Caco-2 (cell line): ENCODE results near the gene ATXN1. TPM values are rescaled to one million over a fixed set of nuclear protein-coding genes. Genes with fewer than 3 reads are reported as not detected.

Source experiments
- BruUV-seq: library from RNA; stranded (reverse); fragments of 400-500 nt; replicated peaks from 2 replicates; lab custom pipeline; 2021; lab: Mats Ljungman, UMichigan
- CTCF ChIA-PET: fragments of 300-600 bp; sonication (Branson Sonifier 250); formaldehyde crosslinking; loops from one replicate; lab custom pipeline; 2022; ENCODE audit warnings: antibody characterized with exemption; lab: Charles Lee
- POLR2A ChIA-PET: fragments of 300-600 bp; sonication (Branson Sonifier 250); formaldehyde crosslinking; loops from one replicate; lab custom pipeline; 2022; ENCODE audit warnings: antibody characterized with exemption; lab: Charles Lee
- DNase-seq, 2 experiments: peaks; one replicate each; pipeline versions ENCODE4 v3.0.0 to v3.0.0-alpha.2; 2020 to 2022
- H3K27me3 ChIP-seq: replicated peaks from 2 replicates; pipeline ENCODE4 v1.6.0; 2011; ENCODE audit warnings: low read length; ENCODE audit not compliant: control insufficient read depth, insufficient read depth
- H3K36me3 ChIP-seq: 2 replicates; pipeline ENCODE4 v1.5.1; 2011; ENCODE audit warnings: low read length; ENCODE audit not compliant: control insufficient read depth, insufficient read depth
- H3K4me1 ChIP-seq: fragments of 250-450 bp; sonication (Bioruptor Pico); 2 replicates; pipeline ENCODE4 v1.5.1; 2020; ENCODE audit warnings: mild to moderate bottlenecking
- H3K4me3 ChIP-seq: 2 replicates; pipeline ENCODE4 v1.5.1; 2011; ENCODE audit warnings: low read depth, mild to moderate bottlenecking, control low read depth, low read length
- H3K9me3 ChIP-seq: fragments of 250-450 bp; sonication (Bioruptor Pico); 2 replicates; pipeline ENCODE4 v1.5.1; 2020; ENCODE audit warnings: mild to moderate bottlenecking, moderate library complexity
- H3K27ac Mint-ChIP-seq: one replicate; pipeline ENCODE4 v1.8.0; 2022; ENCODE audit warnings: mixed read lengths; ENCODE audit not compliant: unreplicated experiment
- H3K27me3 Mint-ChIP-seq: one replicate; pipeline ENCODE4 v1.8.0; 2022; ENCODE audit warnings: mixed read lengths; ENCODE audit not compliant: insufficient read depth, unreplicated experiment
- H3K36me3 Mint-ChIP-seq: one replicate; pipeline ENCODE4 v1.8.0; 2022; ENCODE audit warnings: mild to moderate bottlenecking, mixed read lengths; ENCODE audit not compliant: insufficient read depth, unreplicated experiment
- H3K4me1 Mint-ChIP-seq: one replicate; pipeline ENCODE4 v1.8.0; 2022; ENCODE audit warnings: low read depth, mixed read lengths; ENCODE audit not compliant: unreplicated experiment
- H3K4me3 Mint-ChIP-seq: one replicate; pipeline ENCODE4 v1.8.0; 2022; ENCODE audit warnings: mild to moderate bottlenecking, moderate library complexity, mixed read lengths; ENCODE audit not compliant: unreplicated experiment
- H3K9me3 Mint-ChIP-seq: one replicate; pipeline ENCODE4 v1.8.0; 2022; ENCODE audit warnings: mixed read lengths; ENCODE audit not compliant: unreplicated experiment
- CTCF ChIP-seq, 2 experiments: fragments of 200-600 bp in 1 of 2; IDR thresholded peaks; 1 replicate in 1 of 2; 2 replicates in 1 of 2; pipeline versions ENCODE4 v1.5.1 to v1.8.0; 2011 to 2022; ENCODE audit warnings: antibody characterized with exemption in 1 of 2, control low read depth in 1 of 2, inconsistent platforms in 1 of 2, low read depth in 1 of 2, low read length in 1 of 2, mild to moderate bottlenecking in 1 of 2, moderate library complexity in 1 of 2; ENCODE audit not compliant: insufficient read depth in 1 of 2, severe bottlenecking in 1 of 2, unreplicated experiment in 1 of 2
- intact Hi-C: fragments of 100-400 bp; cut with micrococcal nuclease; formaldehyde crosslinking; loops from one replicate; pipeline ENCODE4 v1.10.0; 2022; ENCODE audit not compliant: unreplicated experiment
- total RNA-seq: library from RNA; stranded (reverse); gene quantifications from 2 replicates; pipeline ENCODE4 v1.2.3, GENCODE V29; 2022

Gene ATXN1
- total RNA-seq, 1 experiment from 2014 or later, result 14.2 TPM

- intact Hi-C loops, result no loop called here
- H3K9me3 ChIP-seq, result no peaks in the 10 kb centered on the region
- H3K4me3 Mint-ChIP-seq, result no peak overlapping the region
- no peak for TF ChIP-seq CTCF (IDR thresholded peaks at IDR 0.05; ENCODE audit: insufficient read depth in 1 of 2, low read depth in 1 of 2, low read length in 1 of 2, severe bottlenecking in 1 of 2, unreplicated experiment in 1 of 2)
- ChIA-PET CTCF (no interaction called here), POLR2A (no interaction called here)
- no TSS peak for BruUV-seq
- H3K27ac Mint-ChIP-seq, result peak overlapping the region; percentile 17
- H3K36me3 ChIP-seq, result no peaks in the 10 kb centered on the region
- H3K9me3 Mint-ChIP-seq, result no peaks in the 10 kb centered on the region
- no peaks in the 10 kb centered on the region for H3K27me3 Mint-ChIP-seq
- H3K36me3 Mint-ChIP-seq, result peaks cover 10% of the 10 kb centered on the region
- H3K27me3 ChIP-seq, result no peaks in the 10 kb centered on the region
- H3K4me1 Mint-ChIP-seq, result peaks cover 13% of the 10 kb centered on the region
- DNase-seq, result no peak
- H3K4me3 ChIP-seq, result no peak overlapping the region
- peaks cover 15% of the 10 kb centered on the region for H3K4me1 ChIP-seq
Observed at GRCh38 chr6:16425881-16426615, 335.2 kb downstream of the ATXN1 start.

GRCh38 chr6:16421462-16421960 is 339.7 kb downstream of the ATXN1 start:
- Mint-ChIP-seq H3K36me3 (no peaks in the 10 kb centered on the region), H3K27me3 (no peaks in the 10 kb centered on the region), H3K9me3 (no peaks in the 10 kb centered on the region), H3K4me1 (no peaks in the 10 kb centered on the region), H3K4me3 (no peak overlapping the region), H3K27ac (no peak overlapping the region)
- Histone ChIP-seq H3K27me3 (no peaks in the 10 kb centered on the region), H3K36me3 (no peaks in the 10 kb centered on the region), H3K9me3 (no peaks in the 10 kb centered on the region), H3K4me3 (no peak overlapping the region), H3K4me1 (0 out of 2 replicates have a peak, but pooled peaks cover 5% of the 10 kb centered on the region)
- ChIA-PET POLR2A (no interaction called here), CTCF (no interaction called here)
- intact Hi-C loops, result no loop called here
- no TSS peak for BruUV-seq
- TF ChIP-seq CTCF (IDR thresholded peaks at IDR 0.05; ENCODE audit: insufficient read depth in 1 of 2, low read depth in 1 of 2, low read length in 1 of 2, severe bottlenecking in 1 of 2, unreplicated experiment in 1 of 2), result no peak
- DNase-seq, result no peak

GRCh38 chr6:16420715-16421461 is 340.4 kb downstream of the ATXN1 start:
- Mint-ChIP-seq H3K4me3 (no peak overlapping the region), H3K36me3 (no peaks in the 10 kb centered on the region), H3K27ac (no peak overlapping the region), H3K4me1 (no peaks in the 10 kb centered on the region), H3K9me3 (no peaks in the 10 kb centered on the region), H3K27me3 (no peaks in the 10 kb centered on the region)
- no TSS peak for BruUV-seq
- H3K27me3 ChIP-seq, result no peaks in the 10 kb centered on the region
- CTCF ChIA-PET, result no interaction called here
- POLR2A ChIA-PET, result no interaction called here
- no peak overlapping the region for H3K4me3 ChIP-seq
- DNase-seq, result no peak
- TF ChIP-seq CTCF (IDR thresholded peaks at IDR 0.05; ENCODE audit: insufficient read depth in 1 of 2, low read depth in 1 of 2, low read length in 1 of 2, severe bottlenecking in 1 of 2, unreplicated experiment in 1 of 2), result no peak
- no peaks in the 10 kb centered on the region for H3K9me3 ChIP-seq
- no peaks in the 10 kb centered on the region for H3K36me3 ChIP-seq
- intact Hi-C loops, result no loop called here
- H3K4me1 ChIP-seq, result 0 out of 2 replicates have a peak, but pooled peaks cover 5% of the 10 kb centered on the region
